Measurements from ENCODE around the gene NPL.

GRCh38 chr1:182809414-182809957, 19.9 kb downstream of the NPL start:
- no peak for TF ChIP-seq EZH2 (IDR thresholded peaks at IDR 0.05; ENCODE audit: insufficient read depth, poor library complexity, severe bottlenecking)
- no peak for TF ChIP-seq EZH2phosphoT487 (IDR thresholded peaks at IDR 0.05; ENCODE audit: insufficient read depth, low read depth)

All from GM23248 (cell line).